Stimulated activated naive CD4-positive, alpha-beta T cell treated with Interleukin-2 at 50 U/mL for 16 hours (primary cell): ENCODE data around the gene PPP1R18.
"Not testable (repeated sequence)": the region's sequence is repeated elsewhere in the genome, so short reads cannot be mapped to it uniquely, and the experiment has no call there.

Source experiments
- DNase-seq: peaks from one replicate; lab custom pipeline; 2025; lab: John Stamatoyannopoulos, UW

PPP1R18 gene

GRCh38 chr6:30686009-30686907 is at the start of gene PPP1R18:
PPP1R18 (minus strand) TSS chr6:30686645; CDS start chr6:30686018, 627 bp downstream.
- DNase-seq = peak; percentile 86

GRCh38 chr6:30735668-30736314 is 49.3 kb upstream of the PPP1R18 start:
- DNase-seq = no peak

GRCh38 chr6:30732237-30732943 is 45.9 kb upstream of the PPP1R18 start:
- no peak for DNase-seq

- peak; percentile 82 for DNase-seq
Observed at GRCh38 chr6:30730601-30731435, 44.4 kb upstream of the PPP1R18 start.

GRCh38 chr6:30727920-30728553 is 41.6 kb upstream of the PPP1R18 start:
- DNase-seq = no peak

- DNase-seq = no peak
Observed at GRCh38 chr6:30726506-30727413, 40.3 kb upstream of the PPP1R18 start.

- DNase-seq = no peak
Observed at GRCh38 chr6:30725713-30726505, 39.5 kb upstream of the PPP1R18 start.

- DNase-seq = no peak
Observed at GRCh38 chr6:30724906-30725667, 38.6 kb upstream of the PPP1R18 start.

- not testable (repeated sequence) for DNase-seq
Observed at GRCh38 chr6:30723843-30724741, 37.6 kb upstream of the PPP1R18 start.

GRCh38 chr6:30723159-30723842 is 36.9 kb upstream of the PPP1R18 start:
- DNase-seq = not testable (repeated sequence)

- DNase-seq = peak; percentile 76
Observed at GRCh38 chr6:30722280-30723112, 36.1 kb upstream of the PPP1R18 start.

- not testable (repeated sequence) for DNase-seq
Observed at GRCh38 chr6:30722025-30722279, 35.5 kb upstream of the PPP1R18 start.

GRCh38 chr6:30721198-30722024 is 35.0 kb upstream of the PPP1R18 start:
- DNase-seq = peak; percentile 95

- peak; percentile 56 for DNase-seq
Observed at GRCh38 chr6:30720738-30721197, 34.3 kb upstream of the PPP1R18 start.
